Stimulated activated CD8-positive, alpha-beta memory T cell treated with anti-CD3 and anti-CD28 coated beads, Interleukin-15, amount 100 ng/mL, for 24 hours (primary cell): Measurements from ENCODE around the gene TFDP2.
A peak's percentile ranks its signal among the peaks of the same experiment; 100 is the strongest.
"Not testable (repeated sequence)": the region's sequence is repeated elsewhere in the genome, so short reads cannot be mapped to it uniquely, and the experiment has no call there.

Source experiments
- DNase-seq: peaks from one replicate; pipeline ENCODE4 v3.0.0-alpha.2; 2020; ENCODE audit warnings: low read depth

The TFDP2 gene, protein sequence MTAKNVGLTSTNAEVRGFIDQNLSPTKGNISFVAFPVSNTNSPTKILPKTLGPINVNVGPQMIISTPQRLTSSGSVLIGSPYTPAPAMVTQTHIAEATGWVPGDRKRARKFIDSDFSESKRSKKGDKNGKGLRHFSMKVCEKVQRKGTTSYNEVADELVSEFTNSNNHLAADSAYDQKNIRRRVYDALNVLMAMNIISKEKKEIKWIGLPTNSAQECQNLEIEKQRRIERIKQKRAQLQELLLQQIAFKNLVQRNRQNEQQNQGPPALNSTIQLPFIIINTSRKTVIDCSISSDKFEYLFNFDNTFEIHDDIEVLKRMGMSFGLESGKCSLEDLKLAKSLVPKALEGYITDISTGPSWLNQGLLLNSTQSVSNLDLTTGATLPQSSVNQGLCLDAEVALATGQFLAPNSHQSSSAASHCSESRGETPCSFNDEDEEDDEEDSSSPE

DNA sequence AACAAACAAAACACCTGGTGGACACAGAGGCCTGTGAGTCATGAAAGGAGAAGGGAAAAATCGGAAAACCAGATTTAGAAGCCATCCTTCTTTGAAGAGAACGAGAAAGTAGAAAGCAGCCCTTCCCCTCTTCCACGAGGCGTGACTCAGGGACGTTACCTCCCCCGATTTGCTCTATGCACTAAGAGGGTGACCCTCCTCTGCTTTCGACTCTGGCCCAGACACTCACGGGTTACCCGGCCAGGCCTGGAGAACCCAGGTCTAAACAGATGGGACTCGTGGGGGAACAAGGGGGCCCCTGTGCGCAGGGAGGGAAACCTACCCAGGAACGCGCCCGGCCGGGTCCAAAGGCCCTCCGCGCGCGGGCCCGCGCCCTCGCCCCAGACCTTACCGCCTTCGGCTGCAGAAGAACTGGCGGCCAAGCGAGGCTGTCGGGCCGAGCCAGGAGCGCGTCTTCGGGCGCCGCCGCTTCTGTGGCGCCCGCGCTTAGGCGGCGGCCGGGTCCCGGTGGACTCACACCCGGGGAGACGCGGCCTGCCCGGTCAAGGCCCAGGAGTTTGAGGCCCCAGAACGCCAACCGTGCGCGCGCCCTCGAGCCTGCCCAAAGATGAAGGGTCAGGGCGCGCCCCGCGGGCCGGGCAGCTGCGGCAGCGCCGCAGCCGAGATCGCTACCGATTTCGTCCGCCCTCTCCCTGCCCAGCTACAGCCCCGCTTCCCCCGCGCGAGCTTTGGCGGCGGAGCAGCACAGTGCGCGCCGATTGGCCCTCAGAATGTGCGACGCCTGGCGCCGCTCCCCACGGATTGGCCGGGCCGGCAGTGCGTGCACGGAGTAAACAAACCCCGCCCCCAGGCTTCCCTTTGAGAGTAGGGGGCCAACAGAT is at the start of gene TFDP2:
Gene TFDP2 (minus strand): TSS at position 753 of the 881 bp plus-strand sequence. CDS start 47,795 bp downstream, outside the sequence.
- peak; percentile 49 for DNase-seq

DNA sequence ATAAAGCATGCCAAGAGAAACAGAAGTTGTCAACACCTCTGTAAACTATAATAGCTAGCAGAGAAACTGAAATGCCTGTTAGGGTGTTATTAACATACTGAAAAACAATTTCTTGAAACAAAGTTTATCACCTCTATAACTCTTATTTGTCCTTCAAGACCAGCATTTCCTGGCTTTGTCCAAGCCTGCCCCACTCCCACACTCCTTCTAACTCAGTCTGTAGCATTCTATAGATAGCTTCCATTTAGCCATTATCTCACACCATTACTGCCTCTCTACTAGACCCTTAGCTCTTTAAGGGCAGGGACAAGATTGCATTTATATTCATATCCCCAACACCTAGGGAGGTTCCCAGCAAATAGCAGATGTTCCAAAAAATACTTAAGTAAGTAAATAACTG is 39.5 kb upstream of the TFDP2 start:
- no peak for DNase-seq

DNA sequence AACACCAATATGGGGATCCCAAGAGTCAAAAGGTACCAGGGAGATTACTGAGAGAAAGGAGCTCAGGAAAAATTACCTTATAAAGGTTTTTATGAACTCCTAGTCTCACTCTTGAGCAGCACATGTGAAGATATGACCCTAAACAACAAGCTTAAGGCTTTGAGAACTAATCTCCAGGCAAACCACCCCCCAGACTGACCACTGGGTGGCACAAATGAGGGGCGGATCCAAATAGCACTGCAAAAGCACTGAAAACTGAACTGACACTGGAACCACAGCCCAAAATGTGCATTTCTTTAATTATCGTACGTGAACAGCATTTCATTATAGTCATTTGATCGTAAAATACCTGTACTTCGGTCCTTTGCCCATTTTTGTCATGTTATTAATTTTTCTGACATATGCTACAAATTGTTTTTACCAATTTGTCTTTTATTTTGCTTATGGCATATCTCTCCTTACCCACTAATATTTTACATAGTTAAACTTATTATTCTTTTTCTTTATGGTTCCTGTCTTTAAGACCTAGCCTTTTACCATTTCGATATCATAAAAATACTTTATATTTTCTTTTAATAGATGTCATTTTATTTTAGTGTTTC is 31.5 kb upstream of the TFDP2 start:
- DNase-seq = no peak

DNA sequence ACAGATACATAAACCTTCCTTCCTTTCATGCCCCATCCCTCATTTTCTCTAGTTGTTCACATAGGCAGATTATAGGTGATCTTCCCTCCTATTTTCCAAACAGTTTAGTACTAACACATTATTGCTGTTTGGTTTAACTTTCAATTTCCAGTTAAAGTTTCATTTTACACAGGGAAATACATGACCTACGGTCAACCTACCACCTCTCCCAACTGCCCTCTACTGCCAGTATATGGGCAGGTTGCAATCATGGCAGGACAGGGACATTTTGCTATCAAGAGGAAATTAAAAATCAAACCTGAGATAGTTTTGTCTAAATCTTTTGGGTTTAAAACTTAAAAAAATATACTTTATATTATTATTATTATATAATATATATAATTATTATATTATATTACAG is 26.1 kb upstream of the TFDP2 start:
- DNase-seq = no peak

DNA sequence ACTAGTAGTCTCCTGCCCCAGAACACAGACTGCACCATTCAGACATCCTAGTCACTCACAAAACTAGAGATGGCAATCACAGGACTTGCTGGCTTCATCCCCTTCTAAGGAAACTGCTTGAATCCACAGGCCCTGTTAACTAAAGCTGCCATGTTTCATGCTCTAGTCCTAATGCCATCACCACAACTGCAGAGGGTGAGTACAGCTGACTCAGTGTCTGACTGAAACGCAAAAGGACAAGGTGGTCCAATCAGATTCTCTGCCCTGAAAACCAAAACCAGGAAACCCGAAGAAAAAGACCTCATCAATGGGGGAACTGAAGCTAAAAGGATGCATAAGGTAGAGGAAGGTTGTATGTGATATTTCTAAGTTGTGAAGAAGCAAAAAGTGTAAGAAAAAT is 25.2 kb upstream of the TFDP2 start:
- no peak for DNase-seq

DNA sequence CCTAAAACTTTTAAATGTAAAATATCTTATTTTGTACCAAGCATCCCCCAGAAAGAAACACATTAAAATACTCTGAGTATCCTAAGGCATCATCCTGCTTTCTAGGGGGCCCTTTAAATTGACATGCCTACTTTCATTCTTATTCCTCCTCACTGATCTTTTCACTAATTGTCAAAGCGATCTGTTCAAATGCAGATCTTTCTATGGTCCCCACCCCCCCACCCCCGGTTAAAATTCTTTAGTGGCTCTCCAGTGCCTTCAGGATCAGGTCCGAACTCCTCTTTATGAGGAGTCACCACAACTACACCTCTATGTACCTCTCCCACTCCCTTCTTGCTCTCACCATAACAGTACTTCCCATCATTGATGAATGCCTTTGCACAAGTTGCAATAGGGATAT is 19.2 kb upstream of the TFDP2 start:
- no peak for DNase-seq

DNA sequence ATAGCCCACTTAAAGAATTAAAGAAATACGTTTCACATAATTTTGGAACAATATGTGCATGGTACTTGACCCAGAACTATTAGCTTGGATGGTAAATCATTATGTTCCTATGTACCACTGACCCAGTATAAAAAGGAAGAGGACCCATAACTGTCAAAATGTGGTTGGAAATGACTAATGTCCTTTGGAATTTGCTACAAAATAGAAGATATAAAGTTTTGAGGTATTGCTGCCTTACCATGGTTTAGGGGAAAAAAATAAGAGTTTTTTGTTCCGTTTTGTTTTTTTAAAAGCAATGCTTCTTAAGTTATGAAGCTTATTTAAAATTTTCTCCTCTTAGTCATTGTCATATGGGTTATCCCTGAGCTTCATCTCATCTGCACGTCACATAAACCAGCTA is 15.8 kb upstream of the TFDP2 start:
- no peak for DNase-seq

DNA sequence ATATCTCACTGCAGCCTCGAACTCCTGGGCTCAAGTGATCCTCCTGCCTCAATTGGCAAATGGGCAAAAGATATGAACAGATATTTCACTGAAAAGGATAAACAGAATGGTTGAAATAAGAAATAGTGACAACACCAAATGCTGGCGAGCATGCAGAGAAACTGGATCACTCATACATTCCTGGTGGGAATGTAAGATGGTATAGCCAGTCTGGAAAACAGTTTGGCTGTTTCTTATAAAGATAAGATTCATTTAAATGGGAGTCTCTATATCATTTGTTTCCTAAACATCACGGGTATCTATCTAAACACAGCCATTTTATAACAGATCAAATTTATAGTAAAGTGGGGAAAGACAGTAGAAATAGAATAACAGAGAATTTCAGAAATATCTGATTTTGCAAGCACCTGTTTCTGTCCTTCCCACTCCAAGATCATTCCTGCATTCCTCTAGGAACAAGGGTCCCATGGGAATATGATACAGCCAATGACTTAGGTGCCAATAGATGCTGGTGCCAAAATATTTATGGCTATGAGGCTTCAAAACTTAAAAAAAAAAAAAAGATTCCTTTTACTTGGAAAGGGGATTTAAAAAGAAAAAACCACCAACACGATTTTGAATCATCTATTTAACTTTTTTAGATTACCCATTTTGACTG is 9.9 kb upstream of the TFDP2 start:
- no peak for DNase-seq

DNA sequence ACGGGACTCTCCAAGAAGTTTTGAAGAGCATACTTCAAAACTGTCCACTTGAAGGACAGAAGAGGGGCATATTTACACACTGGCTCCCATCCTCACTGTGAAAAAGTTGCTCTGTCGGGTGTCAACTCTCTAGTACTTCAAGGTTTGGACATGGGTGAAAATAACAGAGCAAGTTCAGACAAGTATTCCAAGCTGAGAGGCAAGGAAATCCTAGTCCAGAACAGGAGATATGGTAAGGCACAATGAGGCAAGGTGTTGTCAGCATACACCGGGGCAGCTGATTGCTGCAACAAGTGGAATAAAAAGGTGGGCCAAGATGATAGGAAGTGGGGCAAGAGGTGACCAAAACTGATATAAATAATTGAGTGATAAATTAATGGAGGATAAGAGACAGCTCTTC is 4.8 kb upstream of the TFDP2 start:
- DNase-seq = no peak

DNA sequence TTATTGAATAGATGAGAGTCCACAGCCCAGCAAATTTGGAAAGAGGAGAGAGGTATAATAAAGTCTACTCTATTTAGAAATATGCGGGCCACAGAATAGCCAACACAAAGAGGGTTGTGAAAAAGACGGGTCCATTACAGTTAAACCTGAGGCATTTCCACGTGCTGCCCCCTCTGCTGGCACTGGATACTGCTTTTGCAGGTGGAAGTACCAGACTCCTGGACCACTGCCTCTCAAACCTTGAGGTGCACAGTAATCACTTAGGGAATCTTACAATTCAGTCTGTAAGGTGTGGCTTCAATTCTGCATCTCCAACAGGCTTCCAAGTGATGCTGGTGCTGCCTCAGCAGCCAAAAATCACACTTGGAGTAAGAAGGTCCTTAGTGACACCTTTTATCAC is 3.0 kb upstream of the TFDP2 start:
- DNase-seq = no peak

DNA sequence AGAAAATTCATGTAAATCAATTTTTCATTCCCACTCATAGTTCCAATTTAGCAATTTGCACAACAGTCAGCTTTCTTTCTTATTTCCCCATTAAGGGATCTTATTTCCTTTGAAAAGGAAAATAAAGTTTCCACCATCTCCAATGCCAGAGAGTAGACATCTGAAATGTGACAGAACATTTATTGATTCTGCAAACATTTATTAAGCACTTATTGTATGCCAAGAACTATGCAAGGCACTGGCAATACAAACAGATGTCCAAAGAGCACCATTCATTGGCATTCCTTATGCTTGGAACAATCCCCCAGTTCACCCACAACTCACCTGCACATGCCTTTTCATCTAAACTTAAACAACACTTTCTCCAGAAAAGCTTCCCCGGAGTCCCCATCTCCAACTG is 2.5 kb upstream of the TFDP2 start:
- DNase-seq = no peak

DNA sequence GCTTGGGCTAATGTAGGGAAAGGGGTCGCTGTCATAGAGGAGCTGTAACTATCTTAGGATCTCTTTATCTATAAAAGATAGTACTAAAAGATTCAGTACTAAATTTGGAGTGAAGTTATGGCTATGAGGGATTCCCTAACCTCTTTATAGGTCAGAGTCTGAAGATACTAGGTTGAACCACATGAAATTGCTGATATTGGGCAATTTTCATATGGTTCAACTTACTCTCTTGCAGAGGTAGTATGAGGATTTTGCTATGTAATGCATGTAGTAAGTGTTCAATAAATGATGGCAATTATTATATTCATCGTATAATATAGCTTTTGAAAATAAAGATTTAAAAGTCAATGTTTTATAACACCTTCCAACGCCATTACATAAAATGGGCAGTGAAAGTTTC is 1.9 kb upstream of the TFDP2 start:
- no peak for DNase-seq

DNA sequence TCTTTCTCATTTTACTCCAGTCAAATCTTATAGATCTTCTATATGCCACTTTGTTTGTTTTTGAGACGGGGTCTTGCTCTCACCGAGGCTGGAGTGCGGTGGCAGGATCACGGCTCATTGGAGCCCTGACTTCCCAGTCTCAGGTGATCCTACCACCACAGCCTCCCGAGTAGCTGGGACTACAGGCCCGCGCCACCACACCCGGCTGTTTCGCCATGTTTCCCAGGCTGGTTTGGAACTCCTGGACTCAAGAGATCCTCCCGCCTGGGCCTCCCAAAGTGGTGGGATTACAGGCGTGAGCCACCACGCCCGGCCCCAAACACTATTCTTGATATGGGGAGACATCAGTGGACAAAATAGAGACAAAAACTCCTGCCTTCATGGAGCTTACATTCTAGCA is 927 bp upstream of the TFDP2 start:
- no peak for DNase-seq

DNA sequence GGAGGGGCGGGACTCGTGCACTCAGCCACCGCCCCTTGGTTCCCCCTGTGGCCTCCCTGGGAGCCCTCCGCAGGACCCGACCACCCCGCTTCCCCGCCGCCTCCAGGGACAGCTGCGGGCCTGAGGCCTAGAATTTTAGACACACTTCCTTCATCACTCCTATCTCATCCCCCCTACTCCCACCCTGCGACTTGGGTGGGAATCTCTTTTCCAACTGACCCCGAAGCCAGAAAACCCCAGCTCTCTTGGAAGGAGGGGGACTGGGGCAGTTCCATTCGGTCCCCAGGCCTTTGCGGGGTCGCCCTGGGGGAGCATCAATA is 289 bp upstream of the TFDP2 start:
- no peak for DNase-seq

DNA sequence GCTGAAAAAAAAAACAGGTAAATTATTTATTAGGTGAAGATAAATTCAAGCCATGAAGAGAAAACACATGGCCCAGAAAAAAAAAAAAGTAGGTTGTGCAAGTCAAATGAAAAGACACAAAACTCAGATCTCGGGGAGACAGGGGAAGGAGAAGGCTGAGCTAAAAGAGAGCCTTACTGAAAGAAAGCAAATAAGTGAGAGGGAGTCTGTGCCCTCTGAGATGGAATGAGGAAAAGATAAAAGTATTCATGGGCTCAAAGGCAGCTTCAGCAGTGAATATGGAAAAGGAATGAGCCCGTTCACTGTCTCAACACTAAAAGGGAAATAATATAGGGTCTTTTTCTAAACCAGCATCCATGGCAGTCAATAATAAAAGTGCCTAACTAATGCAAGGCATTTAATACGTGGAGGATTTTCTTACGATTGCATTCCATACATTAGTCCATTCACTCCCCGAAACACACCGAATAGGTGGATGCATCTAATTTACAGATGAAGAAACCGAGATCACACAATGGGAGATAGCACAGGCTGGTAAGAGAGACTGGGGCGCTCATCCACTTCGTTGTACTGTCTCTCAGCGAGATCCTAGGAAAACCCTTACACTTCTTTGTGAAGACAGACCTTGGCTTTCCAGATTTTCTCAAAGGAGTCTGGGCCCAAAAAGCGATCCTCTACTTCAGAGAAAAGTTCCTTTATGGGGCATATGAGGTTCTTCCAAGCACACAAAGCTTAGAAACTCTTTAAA is 1.1 kb downstream of the TFDP2 start:
- no peak for DNase-seq

DNA sequence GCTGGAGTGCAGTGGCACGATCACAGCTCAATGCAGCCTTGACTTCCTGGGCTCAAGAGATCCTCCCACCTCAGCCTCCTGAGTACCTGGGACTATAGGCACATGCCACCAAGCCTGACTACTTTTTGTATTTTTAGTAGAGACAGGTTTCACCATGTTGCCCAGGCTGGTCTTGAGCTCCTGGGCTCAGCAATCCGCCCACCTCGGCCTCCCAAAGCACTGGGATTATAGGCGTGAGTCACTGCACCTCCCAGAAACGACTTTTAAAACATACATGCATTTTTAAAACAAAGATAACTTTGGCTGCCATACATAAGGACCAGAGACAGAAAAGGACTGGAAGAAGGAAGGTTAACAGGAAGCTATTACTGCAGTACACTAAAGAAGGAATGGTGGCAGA is 4.8 kb downstream of the TFDP2 start:
- DNase-seq = not testable (repeated sequence)

DNA sequence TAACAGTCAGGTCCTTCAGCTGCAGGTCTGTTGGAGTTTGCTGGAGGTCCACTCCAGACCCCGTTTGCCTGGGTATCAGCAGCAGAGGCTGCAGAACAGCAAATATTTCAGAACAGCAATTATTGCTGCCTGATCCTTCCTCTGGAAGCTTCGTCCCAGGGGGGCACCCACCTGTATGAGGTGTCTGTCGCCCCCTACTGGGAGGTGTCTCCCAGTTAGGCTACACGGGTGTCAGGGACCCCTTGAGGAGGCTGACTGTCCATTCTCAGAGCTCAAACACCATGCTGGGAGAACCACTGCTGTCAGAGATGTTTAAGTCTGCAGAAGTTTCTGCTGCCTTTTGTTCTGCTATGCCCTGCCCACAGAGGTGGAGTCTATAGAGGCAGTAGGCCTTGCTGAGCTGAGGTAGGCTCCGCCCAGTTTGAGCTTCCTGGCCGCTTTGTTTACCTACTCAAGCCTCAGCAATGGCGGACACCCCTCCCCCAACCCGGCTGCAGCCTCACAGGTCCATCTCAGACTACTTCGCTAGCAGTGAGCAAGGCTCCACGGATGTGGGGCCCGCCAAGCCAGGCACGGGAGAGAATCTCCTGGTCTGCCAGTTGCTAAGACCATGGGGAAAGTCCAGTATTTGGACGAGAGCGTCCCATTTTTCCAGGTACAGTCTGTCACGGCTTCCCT is 8.6 kb downstream of the TFDP2 start:
- not testable (repeated sequence) for DNase-seq

DNA sequence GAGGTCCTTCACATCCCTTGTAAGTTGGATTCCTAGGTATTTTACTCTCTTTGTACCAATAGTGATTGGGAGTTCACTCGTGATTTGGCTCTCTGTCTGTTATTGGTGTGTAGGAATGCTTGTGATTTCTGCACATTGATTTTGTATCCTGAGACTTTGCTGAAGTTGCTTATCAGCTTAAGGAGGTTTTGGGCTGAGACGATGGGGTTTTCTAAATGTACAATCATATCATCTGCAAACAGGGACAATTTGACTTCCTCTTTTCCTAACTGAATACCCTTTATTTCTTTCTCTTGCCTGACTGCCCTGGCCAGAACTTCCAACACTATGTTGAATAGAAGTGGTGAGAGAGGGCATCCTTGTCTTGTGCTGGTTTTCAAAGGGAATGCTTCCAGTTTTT is 12.3 kb downstream of the TFDP2 start:
- not testable (repeated sequence) for DNase-seq

DNA sequence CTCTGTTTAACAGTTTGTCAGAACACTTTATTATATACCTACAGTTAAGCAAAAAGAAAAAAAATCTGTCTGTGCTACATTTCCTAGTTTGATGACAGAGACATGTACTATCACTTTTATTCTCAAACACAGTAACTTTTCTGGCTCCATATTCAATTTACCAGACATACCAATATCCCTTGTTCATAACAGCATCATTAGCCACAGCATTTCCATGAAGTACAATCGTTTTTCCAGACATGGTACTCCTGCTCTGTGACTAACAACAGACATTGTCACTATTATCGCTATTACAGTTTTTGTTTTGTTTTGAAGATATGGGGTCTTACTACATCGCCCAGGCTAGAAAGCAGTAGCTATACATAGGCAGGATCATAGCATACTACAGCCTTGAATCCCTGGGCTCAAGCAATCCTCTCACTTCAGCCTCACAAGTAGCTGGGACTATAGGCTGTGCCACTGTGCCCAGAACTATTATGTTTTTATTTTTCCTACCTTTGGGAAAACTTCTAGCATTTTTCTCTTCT is 14.5 kb downstream of the TFDP2 start:
- DNase-seq = no peak

DNA sequence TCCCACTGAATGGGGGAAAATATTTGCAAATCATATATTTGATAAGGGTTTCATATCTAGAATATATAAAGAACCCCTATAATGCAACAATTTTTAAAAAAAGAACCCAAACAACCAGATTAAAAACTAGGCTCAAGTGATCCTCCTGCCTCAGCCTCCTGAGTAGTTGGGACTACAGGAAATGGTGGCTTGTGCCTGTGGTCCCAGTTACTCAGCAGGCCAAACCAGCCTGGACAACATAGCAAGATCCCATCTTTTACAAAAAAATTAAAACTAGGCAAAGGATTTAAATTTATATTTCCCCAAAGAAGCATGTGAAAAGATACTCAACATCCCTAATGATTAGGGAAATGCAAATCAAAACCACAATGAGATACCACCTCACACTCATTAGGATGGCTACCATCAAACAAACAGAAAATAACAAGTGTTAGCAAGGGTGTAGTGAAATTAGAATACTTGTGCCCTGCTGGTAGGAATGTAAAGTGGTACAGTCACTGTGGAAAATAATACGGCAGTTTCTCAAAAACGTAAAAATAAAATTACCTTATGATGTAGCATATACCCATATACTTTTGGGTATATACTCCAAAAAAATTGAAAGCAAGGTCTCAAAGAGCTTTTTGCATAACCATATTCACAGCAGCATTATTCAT is 19.7 kb downstream of the TFDP2 start:
- no peak for DNase-seq
